Gastroesophageal sphincter (tissue), 3 donors: ENCODE measurements around the gene CALHM5.

Experiments
- CTCF ChIP-seq, 4 experiments: fragments of 200-600 bp in 2 of 4; fragments of 450-650 bp in 2 of 4; sonication (generic) in 1 of 4; IDR thresholded peaks; one replicate each; pipeline ENCODE4 v1.5.1; 2017 to 2019; ENCODE audit warnings: antibody characterized with exemption in 4 of 4, mild to moderate bottlenecking in 2 of 4, moderate library complexity in 2 of 4
- POLR2AphosphoS5 ChIP-seq: sonication (generic); formaldehyde crosslinking; IDR thresholded peaks from one replicate; pipeline ENCODE4 v1.6.1; 2017; ENCODE audit warnings: antibody characterized with exemption

- TF ChIP-seq CTCF (IDR thresholded peaks at IDR 0.05): no peak
- TF ChIP-seq POLR2AphosphoS5: no peak
Measured at GRCh38 chr6:116461932-116462885, 49.2 kb upstream of the CALHM5 start.
